Neural crest cell (in vitro differentiated cells): ENCODE data around the gene OTUB1. TPM values are rescaled to one million over a fixed set of nuclear protein-coding genes. Genes with fewer than 3 reads are reported as not detected.
A peak's percentile ranks its signal among the peaks of the same experiment; 100 is the strongest.

ENCODE experiments used
- DNase-seq: peaks from one replicate; pipeline ENCODE4 v3.0.0; 2021; ENCODE audit warnings: low read depth, mixed read lengths, low spot score
- H3K27ac Mint-ChIP-seq: one replicate; pipeline ENCODE4 v1.8.0; 2021; ENCODE audit warnings: mild to moderate bottlenecking, mixed read lengths; ENCODE audit not compliant: unreplicated experiment
- H3K27me3 Mint-ChIP-seq: 2 replicates; pipeline ENCODE4 v1.8.0; 2021; ENCODE audit warnings: low read depth, mild to moderate bottlenecking, mixed read lengths
- H3K36me3 Mint-ChIP-seq: 2 replicates; pipeline ENCODE4 v1.8.0; 2021; ENCODE audit warnings: low read depth, mild to moderate bottlenecking, mixed read lengths
- H3K4me1 Mint-ChIP-seq: 2 replicates; pipeline ENCODE4 v1.8.0; 2021; ENCODE audit warnings: mixed read lengths
- H3K4me3 Mint-ChIP-seq: one replicate; pipeline ENCODE4 v1.8.0; 2021; ENCODE audit warnings: mild to moderate bottlenecking, mixed read lengths
- H3K9me3 Mint-ChIP-seq: 2 replicates; pipeline ENCODE4 v1.8.0; 2021; ENCODE audit warnings: mixed read lengths
- long read RNA-seq: library from polyadenylated mRNA; unstranded; transcript quantifications from one replicate; pipeline ENCODE4 v2.0.0, GENCODE V29; 2020
- total RNA-seq: library from RNA; stranded (reverse); gene quantifications from 2 replicates; pipeline ENCODE4 v1.2.1, GENCODE V29; 2021
- TF ChIP-seq, protein P1 (sequence below): fragments of 200-600 bp; sonication (generic); conservative IDR thresholded peaks from 2 replicates; pipeline ENCODE4 v1.5.0; 2021; ENCODE audit warnings: antibody characterized with exemption, mild to moderate bottlenecking

The OTUB1 gene, protein sequence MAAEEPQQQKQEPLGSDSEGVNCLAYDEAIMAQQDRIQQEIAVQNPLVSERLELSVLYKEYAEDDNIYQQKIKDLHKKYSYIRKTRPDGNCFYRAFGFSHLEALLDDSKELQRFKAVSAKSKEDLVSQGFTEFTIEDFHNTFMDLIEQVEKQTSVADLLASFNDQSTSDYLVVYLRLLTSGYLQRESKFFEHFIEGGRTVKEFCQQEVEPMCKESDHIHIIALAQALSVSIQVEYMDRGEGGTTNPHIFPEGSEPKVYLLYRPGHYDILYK
- total RNA-seq, result 122 and 124 TPM in 2 replicates
- long read RNA-seq, transcript OTUB1-209 (7 exons, 1,729 nt), result major isoform, 38 of 49 reads
- long read RNA-seq, partial matches to known transcripts, result 3 of 49 reads
- long read RNA-seq, other reads (novel, unspliced or antisense), result 4 of 49 reads

DNA sequence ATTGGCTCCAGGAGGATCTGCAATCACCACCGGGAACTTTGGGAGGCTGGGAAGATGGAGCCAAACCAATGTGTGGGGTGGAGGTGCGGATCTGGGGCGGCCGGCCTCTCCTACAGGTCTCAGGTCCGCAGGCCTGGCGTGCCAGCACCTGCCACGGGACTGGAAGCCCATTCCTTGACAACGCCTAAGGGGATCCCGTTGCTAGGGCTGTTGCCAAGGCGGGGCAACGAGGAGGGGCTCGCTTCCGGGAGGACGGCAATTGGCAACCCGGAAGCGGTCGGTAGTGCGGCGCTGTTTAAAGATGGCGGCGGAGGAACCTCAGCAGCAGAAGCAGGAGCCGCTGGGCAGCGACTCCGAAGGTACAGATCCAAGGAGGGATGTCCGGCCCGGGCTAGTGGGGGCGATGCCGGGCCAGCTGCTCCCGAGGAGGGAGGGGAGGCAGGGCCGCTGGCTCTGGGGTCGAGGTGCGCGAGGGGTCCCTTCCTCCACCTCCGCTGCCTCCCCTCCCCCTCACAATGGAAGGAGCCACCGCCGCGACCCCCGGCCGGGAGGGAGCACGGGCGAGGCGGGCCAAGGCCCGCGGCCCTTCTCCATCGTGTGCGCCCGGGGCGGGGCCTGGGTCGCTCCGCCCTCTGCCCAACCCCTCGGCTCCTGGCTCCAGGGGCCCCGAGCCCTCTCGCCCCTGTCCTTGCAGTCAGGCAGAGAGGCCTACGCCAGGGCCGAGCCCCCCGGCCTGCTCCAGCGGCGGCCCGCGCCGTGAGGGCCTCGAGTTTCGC lies at the start of gene OTUB1:
OTUB1 (plus strand) TSS at position 283 of the 776 bp plus-strand sequence; CDS start at position 302, 19 bp downstream.
- Mint-ChIP-seq H3K27ac (peak within 1 kb of the TSS; percentile 99), H3K27me3 (peaks cover 4% of the 10 kb centered on the region), H3K4me3 (peak within 1 kb of the TSS; percentile 99), H3K9me3 (no peaks in the 10 kb centered on the region), H3K4me1 (peaks cover 25% of the 10 kb centered on the region), H3K36me3 (peaks cover 12% of the 10 kb centered on the region)
- DNase-seq, result peak; percentile 86
- TF ChIP-seq, protein P1, sequence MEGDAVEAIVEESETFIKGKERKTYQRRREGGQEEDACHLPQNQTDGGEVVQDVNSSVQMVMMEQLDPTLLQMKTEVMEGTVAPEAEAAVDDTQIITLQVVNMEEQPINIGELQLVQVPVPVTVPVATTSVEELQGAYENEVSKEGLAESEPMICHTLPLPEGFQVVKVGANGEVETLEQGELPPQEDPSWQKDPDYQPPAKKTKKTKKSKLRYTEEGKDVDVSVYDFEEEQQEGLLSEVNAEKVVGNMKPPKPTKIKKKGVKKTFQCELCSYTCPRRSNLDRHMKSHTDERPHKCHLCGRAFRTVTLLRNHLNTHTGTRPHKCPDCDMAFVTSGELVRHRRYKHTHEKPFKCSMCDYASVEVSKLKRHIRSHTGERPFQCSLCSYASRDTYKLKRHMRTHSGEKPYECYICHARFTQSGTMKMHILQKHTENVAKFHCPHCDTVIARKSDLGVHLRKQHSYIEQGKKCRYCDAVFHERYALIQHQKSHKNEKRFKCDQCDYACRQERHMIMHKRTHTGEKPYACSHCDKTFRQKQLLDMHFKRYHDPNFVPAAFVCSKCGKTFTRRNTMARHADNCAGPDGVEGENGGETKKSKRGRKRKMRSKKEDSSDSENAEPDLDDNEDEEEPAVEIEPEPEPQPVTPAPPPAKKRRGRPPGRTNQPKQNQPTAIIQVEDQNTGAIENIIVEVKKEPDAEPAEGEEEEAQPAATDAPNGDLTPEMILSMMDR, result no peak

DNA sequence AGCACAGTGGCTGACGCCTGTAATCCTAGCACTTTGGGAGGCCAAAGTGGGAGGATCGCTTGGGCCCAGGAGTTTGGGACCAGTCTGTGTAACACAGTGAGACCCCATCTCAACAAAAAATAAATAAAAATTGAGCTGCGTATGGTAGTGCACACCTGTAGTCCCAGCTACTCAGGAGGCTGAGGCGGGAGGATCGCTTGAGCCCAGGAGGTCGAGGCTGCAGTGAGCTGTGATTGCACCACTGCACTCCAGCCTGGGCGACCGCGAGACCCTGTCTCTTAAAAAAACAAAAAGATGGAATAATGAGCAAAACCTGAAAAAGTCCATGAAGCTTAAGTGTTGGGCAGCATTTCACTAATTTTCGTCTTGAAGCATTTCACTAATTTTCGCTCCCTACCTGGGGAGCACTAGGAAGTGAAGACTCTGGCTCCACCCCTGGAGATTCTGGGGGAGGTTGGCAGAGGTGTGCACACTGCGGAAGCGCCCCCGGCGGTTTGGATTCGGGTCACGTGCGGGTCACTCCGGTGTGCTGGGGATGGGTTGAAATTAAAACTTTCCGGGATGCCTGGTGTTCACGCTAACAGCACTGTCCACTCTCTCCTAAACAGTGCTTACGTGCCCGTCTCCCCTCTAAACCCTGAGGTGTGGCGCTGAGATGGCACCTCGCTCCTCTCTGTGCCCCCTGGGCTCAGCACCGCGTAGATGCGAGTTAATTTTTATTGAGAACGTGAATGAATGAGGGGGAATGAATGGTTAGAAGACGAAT lies 48.3 kb upstream of the OTUB1 start:
- DNase-seq, result no peak
- Mint-ChIP-seq H3K27me3 (no peaks in the 10 kb centered on the region), H3K4me1 (peaks cover 42% of the 10 kb centered on the region), H3K9me3 (no peaks in the 10 kb centered on the region), H3K4me3 (peak overlapping the region; percentile 89), H3K36me3 (no peaks in the 10 kb centered on the region), H3K27ac (no peak overlapping the region)
- TF ChIP-seq, protein P1, result no peak

DNA sequence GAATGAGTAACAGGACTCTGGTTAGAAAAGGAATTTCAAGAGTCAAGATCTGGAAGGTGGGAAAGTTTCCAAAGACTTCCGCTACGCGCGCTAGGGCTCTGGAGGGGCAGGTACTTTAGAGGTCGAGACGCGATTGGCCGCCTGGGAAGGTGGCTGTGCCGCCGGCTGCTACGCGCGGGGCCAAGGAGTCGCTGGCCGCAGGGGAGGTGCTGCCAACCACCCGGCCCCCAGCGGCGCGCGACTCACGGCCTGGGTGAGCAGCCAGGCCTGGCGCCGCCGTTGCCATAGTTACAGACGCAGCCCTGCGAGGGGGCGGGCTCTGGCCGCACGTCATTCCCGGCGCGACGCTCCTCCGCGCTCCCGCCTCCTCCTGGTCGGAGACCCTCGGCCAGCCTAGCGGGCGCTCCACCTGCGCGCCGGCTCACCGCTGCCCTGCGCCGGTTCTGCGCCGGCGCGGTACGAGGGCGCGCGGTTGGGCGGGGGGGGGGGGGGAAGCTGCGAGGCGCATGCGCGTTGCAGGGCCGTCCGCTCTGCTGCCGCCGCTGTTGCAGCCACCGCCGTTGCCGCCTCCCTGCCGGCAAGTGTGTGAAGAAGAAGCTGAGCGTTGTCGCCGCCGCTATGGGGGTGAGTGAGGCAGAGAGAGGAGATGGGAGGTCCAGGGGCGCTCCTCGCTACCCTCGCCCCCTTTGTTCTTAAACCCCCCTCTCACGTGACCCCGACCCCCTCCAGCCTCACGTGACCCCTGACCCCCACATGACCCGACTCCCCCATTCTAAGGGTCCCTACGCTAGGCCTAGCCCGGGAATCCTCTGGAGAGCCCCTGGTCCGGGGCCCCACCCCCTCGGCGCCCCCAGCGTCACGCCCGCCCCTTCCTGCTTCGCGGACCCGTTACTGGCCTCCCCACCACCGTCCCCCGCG lies 47.5 kb upstream of the OTUB1 start, which contains the start of gene NAA40:
NAA40 (plus strand) TSS at position 524 of the 918 bp plus-strand sequence; CDS start at position 619, 95 bp downstream.
- Mint-ChIP-seq H3K27me3 (no peaks in the 10 kb centered on the region), H3K27ac (peak within 1 kb of the TSS; percentile 95), H3K4me3 (peak within 1 kb of the TSS; percentile 89), H3K36me3 (no peaks in the 10 kb centered on the region), H3K4me1 (peaks cover 42% of the 10 kb centered on the region), H3K9me3 (no peaks in the 10 kb centered on the region)
- DNase-seq, result peak; percentile 88
- TF ChIP-seq, protein P1, result no peak

DNA sequence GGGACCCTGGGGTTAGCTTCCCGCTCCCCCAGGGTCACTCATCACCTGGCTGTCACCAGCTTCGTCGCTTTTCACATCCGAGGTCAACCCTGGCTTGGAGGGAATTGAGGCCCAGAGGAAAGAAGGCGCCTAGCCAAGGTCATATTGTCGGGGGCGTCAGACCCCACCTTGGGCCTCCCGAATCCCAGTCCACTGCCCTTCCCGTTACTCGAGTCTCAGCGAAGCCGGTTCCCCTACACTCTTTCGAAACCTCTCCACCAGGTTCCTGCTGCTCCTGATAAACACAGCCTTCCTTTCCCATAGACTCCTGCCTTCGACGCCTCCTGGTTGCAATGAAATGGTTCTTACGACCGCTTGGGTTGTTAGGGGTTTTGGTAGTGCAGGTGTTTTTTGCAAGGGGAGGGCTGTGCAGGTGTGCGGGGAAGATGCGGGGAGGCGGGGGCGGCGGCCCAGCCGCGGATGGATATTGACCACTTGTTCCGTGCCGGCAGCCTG lies 46.8 kb upstream of the OTUB1 start:
- TF ChIP-seq, protein P1, result no peak
- Mint-ChIP-seq H3K4me1 (peaks cover 47% of the 10 kb centered on the region), H3K27me3 (no peaks in the 10 kb centered on the region), H3K36me3 (no peaks in the 10 kb centered on the region), H3K4me3 (peak overlapping the region; percentile 89), H3K27ac (peak overlapping the region; percentile 88), H3K9me3 (no peaks in the 10 kb centered on the region)
- no peak for DNase-seq
